Measurements from ENCODE around the gene GMPS.
"Not testable (repeated sequence)": the region's sequence is repeated elsewhere in the genome, so short reads cannot be mapped to it uniquely, and the experiment has no call there.

GMPS gene

GRCh38 chr3:155944081-155944480 is 73.6 kb downstream of the GMPS start:
- no peak for DNase-seq

- DNase-seq = no peak
Observed at GRCh38 chr3:155946178-155946577, 75.7 kb downstream of the GMPS start.

- no peak for DNase-seq
Observed at GRCh38 chr3:155948476-155948875, 78.0 kb downstream of the GMPS start.

GRCh38 chr3:155949453-155950217 is 79.2 kb downstream of the GMPS start:
- DNase-seq = no peak

- DNase-seq = no peak
Observed at GRCh38 chr3:155956508-155957411, 86.3 kb downstream of the GMPS start.

GRCh38 chr3:155957412-155957880 is 87.0 kb downstream of the GMPS start:
- no peak for DNase-seq

GRCh38 chr3:155958676-155959075 is 88.2 kb downstream of the GMPS start:
- no peak for DNase-seq

GRCh38 chr3:155960060-155960459 is 89.6 kb downstream of the GMPS start:
- no peak for DNase-seq

GRCh38 chr3:155961044-155961443 is 90.6 kb downstream of the GMPS start:
- DNase-seq = not testable (repeated sequence)

- no peak for DNase-seq
Observed at GRCh38 chr3:155963570-155963969, 93.1 kb downstream of the GMPS start.

GRCh38 chr3:155970398-155970797 is 99.9 kb downstream of the GMPS start:
- DNase-seq = peak in 1 of 2 experiments; percentile 40

GRCh38 chr3:155972885-155973584 is 102.6 kb downstream of the GMPS start:
- DNase-seq = no peak

GRCh38 chr3:155978324-155978723 is 107.9 kb downstream of the GMPS start:
- no peak for DNase-seq

- no peak for DNase-seq
Observed at GRCh38 chr3:155979746-155980145, 109.3 kb downstream of the GMPS start.

- DNase-seq = no peak
Observed at GRCh38 chr3:155981669-155982068, 111.2 kb downstream of the GMPS start.

- no peak for DNase-seq
Observed at GRCh38 chr3:155983834-155984474, 113.5 kb downstream of the GMPS start.

- DNase-seq = no peak
Observed at GRCh38 chr3:155984791-155985417, 114.5 kb downstream of the GMPS start.

- DNase-seq = no peak
Observed at GRCh38 chr3:155989536-155989935, 119.1 kb downstream of the GMPS start.

GRCh38 chr3:155991212-155991611 is 120.8 kb downstream of the GMPS start:
- DNase-seq = no peak

- no peak for DNase-seq
Observed at GRCh38 chr3:155991847-155992246, 121.4 kb downstream of the GMPS start.

Data from NCI-H2081 (cell line).